ENCODE results near the gene LRIG3. TPM values are rescaled to one million over a fixed set of nuclear protein-coding genes. Genes with fewer than 3 reads are reported as not detected.

LRIG3 gene
- total and polyA plus RNA-seq, 9 donors, result 22.5 to 64.3 (median 29.7) TPM

DNA sequence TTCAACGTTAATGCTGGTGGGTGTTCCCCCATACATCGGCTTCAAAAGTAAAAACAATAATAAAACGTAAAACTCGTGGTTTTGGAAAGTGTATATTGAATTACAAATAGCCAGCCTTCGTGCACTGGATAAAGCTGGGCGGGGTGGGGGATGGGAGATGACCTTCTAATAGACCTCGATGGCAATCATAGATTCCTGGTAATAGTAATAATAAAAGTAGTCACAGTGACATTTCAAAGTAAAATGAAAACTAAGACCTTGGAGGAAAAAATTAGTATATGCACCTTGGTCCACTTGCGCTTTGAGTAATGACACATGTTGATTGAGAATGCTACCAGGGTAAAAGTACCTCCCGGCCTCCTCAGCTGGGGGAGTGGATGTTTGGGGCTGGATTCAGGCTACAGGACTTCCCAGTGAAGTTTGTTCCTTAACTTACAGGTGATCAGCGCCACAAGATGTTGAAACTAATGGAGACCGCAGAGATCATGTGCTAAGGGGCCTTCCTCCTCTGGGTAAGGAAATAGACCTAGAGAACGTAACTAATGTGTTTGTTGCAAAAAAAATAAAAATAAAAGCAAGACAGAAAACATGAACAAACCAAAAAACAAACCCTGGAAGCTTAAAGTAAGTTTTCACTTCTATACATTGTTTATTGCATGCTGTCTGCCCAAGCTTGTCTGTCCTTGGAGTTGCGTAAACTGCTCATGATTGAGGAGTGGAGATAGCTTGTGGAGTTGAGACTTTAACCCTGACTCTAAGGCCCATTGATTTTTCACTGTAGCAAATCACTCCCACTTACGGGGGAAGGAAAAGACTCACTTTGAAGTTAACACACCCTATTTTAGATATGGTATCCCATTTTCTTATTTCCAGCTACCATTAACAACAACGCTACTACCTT lies 907 bp upstream of the LRIG3 start:
- Histone ChIP-seq H3K4me3 (ENCODE audit: low read length) (peak overlapping the region; percentile 90), H3K27me3 (ENCODE audit: control insufficient read depth, insufficient read depth, low read length) (no peaks in the 10 kb centered on the region), H3K9me3 (replicated peaks; ENCODE audit: control insufficient read depth, low read depth, low read length) (no peaks in the 10 kb centered on the region), H3K27ac (ENCODE audit: low read length) (peak overlapping the region; percentile 97), H3K4me1 (ENCODE audit: control insufficient read depth, insufficient read depth, low read length) (peaks cover 8% of the 10 kb centered on the region), H3K36me3 (ENCODE audit: control insufficient read depth, insufficient read depth, low read length) (no peaks in the 10 kb centered on the region)
- 100% methylated on average over 1 of the region's 15 CpGs for WGBS (ENCODE audit: insufficient coverage)
- no peak for DNase-seq

- H3K4me1 ChIP-seq (ENCODE audit: control insufficient read depth, insufficient read depth, low read length), result peaks cover 9% of the 10 kb centered on the region
- H3K27ac ChIP-seq (ENCODE audit: low read length), result peak overlapping the region; percentile 97
- H3K27me3 ChIP-seq (ENCODE audit: control insufficient read depth, insufficient read depth, low read length), result no peaks in the 10 kb centered on the region
- H3K36me3 ChIP-seq (ENCODE audit: control insufficient read depth, insufficient read depth, low read length), result no peaks in the 10 kb centered on the region
- peak overlapping the region; percentile 90 for H3K4me3 ChIP-seq (ENCODE audit: low read length)
- H3K9me3 ChIP-seq (replicated peaks; ENCODE audit: control insufficient read depth, low read depth, low read length), result no peaks in the 10 kb centered on the region
- WGBS (ENCODE audit: insufficient coverage), result 0% methylated on average over 42 of the region's 50 CpGs
- peak; percentile 88 for DNase-seq
Measured at GRCh38 chr12:58919231-58920101, 838 bp downstream of the LRIG3 start.

- Histone ChIP-seq H3K36me3 (ENCODE audit: control insufficient read depth, insufficient read depth, low read length) (peaks cover 4% of the 10 kb centered on the region), H3K27me3 (ENCODE audit: control insufficient read depth, insufficient read depth, low read length) (no peaks in the 10 kb centered on the region), H3K4me1 (ENCODE audit: control insufficient read depth, insufficient read depth, low read length) (peaks cover 10% of the 10 kb centered on the region), H3K4me3 (ENCODE audit: low read length) (peak overlapping the region; percentile 90), H3K9me3 (replicated peaks; ENCODE audit: control insufficient read depth, low read depth, low read length) (no peaks in the 10 kb centered on the region), H3K27ac (ENCODE audit: low read length) (peak overlapping the region; percentile 97)
- WGBS (ENCODE audit: insufficient coverage), result 0% methylated on average over 4 of the region's 4 CpGs
- DNase-seq, result peak; percentile 57
Measured at GRCh38 chr12:58918469-58918844, 1.8 kb downstream of the LRIG3 start.

GRCh38 chr12:58917699-58918468 lies 2.4 kb downstream of the LRIG3 start:
- Histone ChIP-seq H3K27me3 (ENCODE audit: control insufficient read depth, insufficient read depth, low read length) (no peaks in the 10 kb centered on the region), H3K4me1 (ENCODE audit: control insufficient read depth, insufficient read depth, low read length) (peaks cover 10% of the 10 kb centered on the region), H3K36me3 (ENCODE audit: control insufficient read depth, insufficient read depth, low read length) (peaks cover 5% of the 10 kb centered on the region), H3K4me3 (ENCODE audit: low read length) (peak overlapping the region; percentile 90), H3K27ac (ENCODE audit: low read length) (peak overlapping the region; percentile 97), H3K9me3 (replicated peaks; ENCODE audit: control insufficient read depth, low read depth, low read length) (no peaks in the 10 kb centered on the region)
- 0% methylated on average over 1 of the region's 5 CpGs for WGBS (ENCODE audit: insufficient coverage)
- DNase-seq, result peak; percentile 62

- DNase-seq, result peak; percentile 97
- H3K27me3 ChIP-seq (ENCODE audit: control insufficient read depth, insufficient read depth, low read length), result no peaks in the 10 kb centered on the region
- H3K4me1 ChIP-seq (ENCODE audit: control insufficient read depth, insufficient read depth, low read length), result peaks cover 10% of the 10 kb centered on the region
- peaks cover 8% of the 10 kb centered on the region for H3K36me3 ChIP-seq (ENCODE audit: control insufficient read depth, insufficient read depth, low read length)
- no peaks in the 10 kb centered on the region for H3K9me3 ChIP-seq (replicated peaks; ENCODE audit: control insufficient read depth, low read depth, low read length)
- H3K4me3 ChIP-seq (ENCODE audit: low read length), result peak overlapping the region; percentile 90
- no CpG with 5 or more reads among the region's 6 CpGs for WGBS (ENCODE audit: insufficient coverage)
- H3K27ac ChIP-seq (ENCODE audit: low read length), result peak overlapping the region; percentile 97
Measured at GRCh38 chr12:58916921-58917511, 3.3 kb downstream of the LRIG3 start.

GRCh38 chr12:58916161-58916621 lies 4.1 kb downstream of the LRIG3 start:
- Histone ChIP-seq H3K27ac (ENCODE audit: low read length) (peak overlapping the region; percentile 97), H3K4me3 (ENCODE audit: low read length) (peak overlapping the region; percentile 90), H3K36me3 (ENCODE audit: control insufficient read depth, insufficient read depth, low read length) (peaks cover 9% of the 10 kb centered on the region), H3K9me3 (replicated peaks; ENCODE audit: control insufficient read depth, low read depth, low read length) (no peaks in the 10 kb centered on the region), H3K4me1 (ENCODE audit: control insufficient read depth, insufficient read depth, low read length) (peaks cover 9% of the 10 kb centered on the region), H3K27me3 (ENCODE audit: control insufficient read depth, insufficient read depth, low read length) (no peaks in the 10 kb centered on the region)
- peak; percentile 72 for DNase-seq
- no CpG with 5 or more reads among the region's 2 CpGs for WGBS (ENCODE audit: insufficient coverage)

GRCh38 chr12:58915634-58916033 lies 4.7 kb downstream of the LRIG3 start:
- no peaks in the 10 kb centered on the region for H3K27me3 ChIP-seq (ENCODE audit: control insufficient read depth, insufficient read depth, low read length)
- peak overlapping the region; percentile 97 for H3K27ac ChIP-seq (ENCODE audit: low read length)
- H3K4me3 ChIP-seq (ENCODE audit: low read length), result no peak overlapping the region
- peaks cover 5% of the 10 kb centered on the region for H3K4me1 ChIP-seq (ENCODE audit: control insufficient read depth, insufficient read depth, low read length)
- 6% methylated on average over 2 of the region's 4 CpGs for WGBS (ENCODE audit: insufficient coverage)
- H3K9me3 ChIP-seq (replicated peaks; ENCODE audit: control insufficient read depth, low read depth, low read length), result no peaks in the 10 kb centered on the region
- DNase-seq, result peak; percentile 97
- H3K36me3 ChIP-seq (ENCODE audit: control insufficient read depth, insufficient read depth, low read length), result peaks cover 15% of the 10 kb centered on the region

DNA sequence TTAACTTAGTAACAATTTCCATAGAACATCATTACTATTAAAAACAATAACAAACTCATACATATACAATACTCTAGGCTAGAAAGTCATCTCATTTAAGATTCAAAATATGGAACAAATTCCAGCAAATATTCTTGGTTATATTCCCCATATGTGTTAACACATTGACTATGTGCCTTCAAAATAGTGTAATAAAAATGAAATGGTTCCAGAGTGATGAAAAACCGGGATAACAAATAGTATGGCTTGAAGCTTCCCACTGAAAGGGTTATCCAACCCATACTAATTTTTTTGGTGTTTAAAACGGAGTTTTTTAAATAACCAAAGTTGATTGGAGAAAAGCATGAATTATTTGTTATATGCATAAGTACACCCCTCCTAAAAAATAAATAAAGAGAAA lies 5.3 kb downstream of the LRIG3 start:
- Histone ChIP-seq H3K4me3 (ENCODE audit: low read length) (no peak overlapping the region), H3K36me3 (ENCODE audit: control insufficient read depth, insufficient read depth, low read length) (peaks cover 15% of the 10 kb centered on the region), H3K27ac (ENCODE audit: low read length) (peak overlapping the region; percentile 97), H3K9me3 (replicated peaks; ENCODE audit: control insufficient read depth, low read depth, low read length) (no peaks in the 10 kb centered on the region), H3K4me1 (ENCODE audit: control insufficient read depth, insufficient read depth, low read length) (peaks cover 5% of the 10 kb centered on the region), H3K27me3 (ENCODE audit: control insufficient read depth, insufficient read depth, low read length) (no peaks in the 10 kb centered on the region)
- DNase-seq, result peak; percentile 55
- no CpG with 5 or more reads among the region's 2 CpGs for WGBS (ENCODE audit: insufficient coverage)

- H3K4me3 ChIP-seq (ENCODE audit: low read length), result no peak overlapping the region
- H3K4me1 ChIP-seq (ENCODE audit: control insufficient read depth, insufficient read depth, low read length), result peaks cover 5% of the 10 kb centered on the region
- no peak for DNase-seq
- no peaks in the 10 kb centered on the region for H3K27me3 ChIP-seq (ENCODE audit: control insufficient read depth, insufficient read depth, low read length)
- peak overlapping the region; percentile 97 for H3K27ac ChIP-seq (ENCODE audit: low read length)
- H3K9me3 ChIP-seq (replicated peaks; ENCODE audit: control insufficient read depth, low read depth, low read length), result no peaks in the 10 kb centered on the region
- no CpG with 5 or more reads among the region's 2 CpGs for WGBS (ENCODE audit: insufficient coverage)
- H3K36me3 ChIP-seq (ENCODE audit: control insufficient read depth, insufficient read depth, low read length), result peaks cover 20% of the 10 kb centered on the region
Measured at GRCh38 chr12:58914457-58914856, 5.8 kb downstream of the LRIG3 start.

All from muscle of leg (tissue), 11 donors.